GM10248 (cell line): ENCODE data around the gene SEMA3G.

Source experiments
- CTCF ChIA-PET: fragments of 300-600 bp; sonication (Branson Sonifier 250); formaldehyde crosslinking; extraction: SDS; loops from one replicate; lab custom pipeline; 2021; ENCODE audit warnings: antibody characterized with exemption; lab: Yijun Ruan, JAX
- POLR2A ChIA-PET: fragments of 350-650 bp; sonication (Branson Sonifier 250); formaldehyde crosslinking; extraction: SDS; loops from one replicate; lab custom pipeline; 2020; ENCODE audit warnings: antibody characterized with exemption; lab: Yijun Ruan, JAX
- DNase-seq: peaks from one replicate; pipeline ENCODE4 v3.0.0; 2012; ENCODE audit errors: extremely low spot score
- CTCF ChIP-seq: IDR thresholded peaks from 2 replicates; pipeline ENCODE4 v1.5.1; 2012; ENCODE audit warnings: mild to moderate bottlenecking, low read depth; ENCODE audit errors: extremely low read depth, missing control alignments, control extremely low read depth

SEMA3G gene

GRCh38 chr3:52437326-52438103 lies 7.4 kb downstream of the SEMA3G start:
- DNase-seq: no peak
- CTCF ChIA-PET: interaction anchor here (17.8 to 20.1 kb wide), 2 partner anchors 8 kb away, joined by 345 read pairs; partner anchors contain the start of genes SEMA3G and TNNC1
- no peak for TF ChIP-seq CTCF
- POLR2A ChIA-PET: no interaction called here

GRCh38 chr3:52436500-52437149 lies 8.3 kb downstream of the SEMA3G start:
- no peak for DNase-seq
- ChIA-PET CTCF (interaction anchor here (20.1 kb wide), 1 partner anchor 9 kb away, joined by 345 read pairs; the partner anchor contains the start of genes SEMA3G and TNNC1), POLR2A (no interaction called here)
- TF ChIP-seq CTCF: no peak

DNA sequence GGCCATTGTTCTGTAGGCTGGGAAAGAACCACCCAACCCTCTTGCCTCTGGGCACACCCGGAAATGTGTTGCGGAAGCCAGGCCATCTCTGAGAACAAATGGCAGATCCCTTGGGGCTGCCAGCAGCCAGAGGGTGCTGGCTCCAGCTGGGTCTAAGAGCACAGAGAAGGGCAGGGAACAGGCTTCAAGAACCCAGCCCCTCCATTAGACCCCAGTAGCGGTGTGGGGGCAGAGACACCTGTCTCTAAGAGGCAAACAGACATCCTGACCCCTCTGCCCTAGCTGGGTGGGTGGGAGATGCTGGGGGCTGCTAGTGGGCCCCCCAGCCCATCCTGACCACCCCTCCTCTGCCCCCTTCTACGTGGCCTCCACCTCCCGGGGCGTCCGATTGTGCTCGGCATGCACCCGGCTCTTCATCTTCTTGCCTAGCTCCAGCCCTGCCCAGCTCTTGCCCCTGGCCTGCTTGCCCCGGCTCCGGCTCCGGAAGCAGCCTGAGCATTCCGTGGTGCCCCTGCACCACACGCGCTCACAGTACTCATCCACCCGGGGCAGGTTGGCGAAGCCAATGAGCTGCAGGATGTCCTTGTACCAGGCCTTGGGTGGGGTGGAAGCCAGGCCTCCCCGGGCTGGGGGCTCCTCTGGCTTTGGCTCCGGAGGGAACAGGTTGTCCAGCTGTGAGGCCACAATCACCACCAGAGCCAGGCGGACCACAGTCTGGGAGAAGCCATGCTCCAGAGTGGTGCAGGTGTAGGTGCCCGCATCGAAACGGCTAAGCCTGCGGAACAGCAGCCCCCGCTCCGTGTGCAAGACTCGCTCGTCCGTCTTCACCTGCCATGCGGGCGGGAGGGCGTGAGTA lies 9.4 kb downstream of the SEMA3G start:
- ChIA-PET CTCF (interaction anchor here (1.6 to 20.1 kb wide), 3 partner anchors 10 to 23 kb away, joined by 4 to 345 read pairs (median 7); partner anchors contain the start of genes SEMA3G and TNNC1), POLR2A (no interaction called here)
- DNase-seq: no peak
- no peak for TF ChIP-seq CTCF

GRCh38 chr3:52434491-52435115 lies 10.3 kb downstream of the SEMA3G start:
- ChIA-PET POLR2A (no interaction called here), CTCF (interaction anchor here (1.6 to 20.1 kb wide), 4 partner anchors 11 to 22 kb away, joined by 4 to 345 read pairs (median 7); partner anchors contain the start of genes SEMA3G and TNNC1)
- DNase-seq: no peak
- no peak for TF ChIP-seq CTCF

DNA sequence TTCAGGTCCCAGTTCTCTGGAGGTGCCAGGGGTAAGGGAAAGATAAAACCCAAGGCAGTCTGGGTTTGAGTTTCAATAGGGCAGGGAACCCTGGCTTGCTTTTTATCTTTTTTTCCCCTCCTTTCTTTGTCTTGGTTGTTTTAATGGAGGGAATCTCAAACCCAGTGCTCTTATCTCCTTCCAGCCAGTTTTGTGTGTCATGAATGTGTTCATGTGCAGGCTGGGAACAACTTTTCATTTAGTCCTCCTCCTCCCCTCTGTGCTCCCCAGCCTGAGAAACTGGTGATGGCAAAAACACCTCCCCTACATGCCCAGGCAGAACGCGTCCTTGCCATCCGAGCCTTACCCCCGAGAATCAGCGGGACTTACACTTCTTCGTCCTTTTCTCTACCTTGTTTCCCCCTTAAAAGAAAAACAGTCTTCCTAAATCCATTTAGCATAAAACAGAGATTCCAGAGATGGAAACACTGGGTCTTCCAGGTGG lies 10.9 kb downstream of the SEMA3G start:
- POLR2A ChIA-PET: no interaction called here
- no peak for DNase-seq
- CTCF ChIA-PET: interaction anchor here (2.0 to 20.1 kb wide), 2 partner anchors 12 to 22 kb away, joined by 7 to 345 read pairs; partner anchors contain the start of genes SEMA3G and TNNC1
- no peak for TF ChIP-seq CTCF
